Endothelial cell of umbilical vein (primary cell): ENCODE data around the gene AAGAB. TPM values are rescaled to one million over a fixed set of nuclear protein-coding genes. Genes with fewer than 3 reads are reported as not detected.

Experiments
- BruUV-seq: library from RNA; stranded (reverse); fragments of 400-500 nt; replicated peaks from 2 replicates; lab custom pipeline; 2021; lab: Mats Ljungman, UMichigan
- CTCF ChIA-PET: fragments of 300-600, 350-600 bp; sonication (Branson Sonifier 250); formaldehyde crosslinking; loops from one replicate; lab custom pipeline; 2021; ENCODE audit warnings: antibody characterized with exemption, inconsistent platforms; lab: Charles Lee
- POLR2A ChIA-PET: fragments of 300-600, 350-600 bp; sonication (Branson Sonifier 250); formaldehyde crosslinking; loops from one replicate; lab custom pipeline; 2021; ENCODE audit warnings: antibody characterized with exemption, inconsistent platforms; lab: Charles Lee
- DNase-seq: peaks from one replicate; pipeline ENCODE4 v3.0.0-alpha.2; 2011; ENCODE audit warnings: low read depth, low spot score
- FAIRE-seq: peaks from 2 replicates; lab custom pipeline; 2011; peaks lifted over from hg19 to GRCh38; lab: Jason Lieb, UNC
- H2AFZ ChIP-seq: 2 replicates; pipeline ENCODE4 v1.6.0; 2012; ENCODE audit warnings: low read depth, low read length, control low read depth, inconsistent platforms
- H3K27ac ChIP-seq: 2 replicates; pipeline ENCODE4 v1.5.1; 2011; ENCODE audit warnings: low read depth, mild to moderate bottlenecking, control low read depth, low read length, moderate library complexity; ENCODE audit not compliant: insufficient read depth
- H3K27me3 ChIP-seq, 2 experiments: 2 replicates each; pipeline versions ENCODE4 v1.6.0 to v1.6.1; 2011; ENCODE audit warnings: low read length in 2 of 2, mixed read lengths in 1 of 2; ENCODE audit not compliant: control insufficient read depth in 2 of 2, insufficient read depth in 2 of 2
- H3K36me3 ChIP-seq, 2 experiments: 2 replicates in 1 of 2; 3 replicates in 1 of 2; pipeline ENCODE4 v1.5.1; 2011; ENCODE audit warnings: low read length in 2 of 2, mild to moderate bottlenecking in 1 of 2, moderate library complexity in 1 of 2; ENCODE audit not compliant: control insufficient read depth in 2 of 2, insufficient read depth in 2 of 2; ENCODE audit errors: extremely low read depth in 1 of 2
- H3K4me1 ChIP-seq: 3 replicates; pipeline ENCODE4 v1.5.1; 2011; ENCODE audit warnings: mild to moderate bottlenecking, low read length; ENCODE audit not compliant: control insufficient read depth, insufficient read depth; ENCODE audit errors: extremely low read depth
- H3K4me2 ChIP-seq: 2 replicates; pipeline ENCODE4 v1.6.1; 2011; ENCODE audit warnings: low read length, control low read depth, mixed read lengths; ENCODE audit not compliant: insufficient read depth
- H3K4me3 ChIP-seq, 3 experiments: fragments of 200-600 bp in 1 of 3; sonication (generic), shearing (Covaris generic) in 1 of 3; replicated peaks in 1 of 3; 2 replicates each; pipeline ENCODE4 v1.5.1; 2011 to 2016; ENCODE audit warnings: control low read depth in 3 of 3, low read length in 3 of 3, mild to moderate bottlenecking in 2 of 3, inconsistent platforms in 1 of 3, low read depth in 1 of 3, moderate library complexity in 1 of 3; ENCODE audit not compliant: insufficient read depth in 1 of 3
- H3K79me2 ChIP-seq: 2 replicates; pipeline ENCODE4 v1.6.0; 2012; ENCODE audit warnings: low read length, inconsistent platforms; ENCODE audit not compliant: control insufficient read depth, insufficient read depth
- H3K9ac ChIP-seq: replicated peaks from 2 replicates; pipeline ENCODE3; 2011; ENCODE audit warnings: low read length, control low read depth; ENCODE audit not compliant: insufficient read depth; ENCODE audit errors: extremely low read depth
- H3K9me1 ChIP-seq: replicated peaks from 3 replicates; pipeline ENCODE4 v1.6.0; 2011; ENCODE audit warnings: mild to moderate bottlenecking, low read length; ENCODE audit not compliant: control insufficient read depth, insufficient read depth; ENCODE audit errors: extremely low read depth
- H3K9me3 ChIP-seq: replicated peaks from 2 replicates; pipeline ENCODE4 v1.5.1; 2012; ENCODE audit warnings: low read length, inconsistent platforms; ENCODE audit not compliant: control insufficient read depth, insufficient read depth
- H4K20me1 ChIP-seq: replicated peaks from 2 replicates; pipeline ENCODE3; 2011; ENCODE audit warnings: mild to moderate bottlenecking, low read length; ENCODE audit not compliant: control insufficient read depth, insufficient read depth; ENCODE audit errors: extremely low read depth
- CTCF ChIP-seq, 2 donors: IDR thresholded peaks; 1 replicate in 1 of 2; 2 replicates in 1 of 2; pipeline ENCODE4 v1.5.1; 2011; ENCODE audit warnings: low read length in 2 of 2, mild to moderate bottlenecking in 2 of 2, moderate library complexity in 2 of 2, control low read depth in 1 of 2, inconsistent platforms in 1 of 2, low read depth in 1 of 2; ENCODE audit not compliant: insufficient read depth in 1 of 2; ENCODE audit errors: extremely low read depth in 1 of 2
- EZH2 ChIP-seq: IDR thresholded peaks from 2 replicates; pipeline ENCODE4 v1.6.1; 2012; ENCODE audit warnings: borderline replicate concordance, low read depth, mild to moderate bottlenecking, moderate library complexity, low read length, inconsistent platforms; ENCODE audit not compliant: severe bottlenecking
- FOS ChIP-seq: IDR thresholded peaks from 2 replicates; pipeline ENCODE4 v1.6.1; 2011; ENCODE audit warnings: mild to moderate bottlenecking, low read length, moderate library complexity, borderline replicate concordance; ENCODE audit not compliant: insufficient read depth
- GATA2 ChIP-seq: IDR thresholded peaks from 2 replicates; pipeline ENCODE4 v1.7.0; 2011; ENCODE audit warnings: low read depth, mild to moderate bottlenecking, moderate library complexity, mixed read lengths, low read length; ENCODE audit not compliant: insufficient read length, insufficient read depth
- JUN ChIP-seq: IDR thresholded peaks from 2 replicates; pipeline ENCODE4 v1.6.1; 2011; ENCODE audit warnings: borderline replicate concordance, low read depth; ENCODE audit not compliant: insufficient read length, insufficient read depth
- MYC ChIP-seq: IDR thresholded peaks from one replicate; pipeline ENCODE4 v1.6.1; 2011; ENCODE audit warnings: mild to moderate bottlenecking, low read depth, low read length
- POLR2A ChIP-seq: IDR thresholded peaks from 2 replicates; pipeline ENCODE4 v1.6.1; 2012; ENCODE audit warnings: low read depth, mild to moderate bottlenecking, control low read depth, low read length
- POLR2AphosphoS5 ChIP-seq: IDR thresholded peaks from 2 replicates; pipeline ENCODE4 v1.6.1; 2012; ENCODE audit warnings: low read depth, mild to moderate bottlenecking, control low read depth, low read length, moderate library complexity; ENCODE audit not compliant: insufficient read depth
- dilution Hi-C: fragments of 300-500 bp; cut with MboI; formaldehyde crosslinking; loops from one replicate; pipeline ENCODE4 v1.15.0; 2019; ENCODE audit warnings: low sequenced_read_pairs; ENCODE audit not compliant: extremely low pct_ligation_motif_present
- intact Hi-C: fragments of 100-400 bp; cut with micrococcal nuclease; formaldehyde crosslinking; loops from one replicate; pipeline ENCODE4 v1.10.0; 2022
- polyA plus RNA-seq, 4 experiments: library from polyadenylated mRNA; depleted of rRNA in 3 of 4; stranded (reverse) in 3 of 4; unstranded in 1 of 4; fragments of >200 nt; gene quantifications; 2 replicates each; pipeline versions ENCODE4 v1.2.1 to v1.2.3, GENCODE V29; 2011 to 2012; ENCODE audit warnings: missing spikeins in 1 of 4
- total RNA-seq: library from RNA; stranded (reverse); gene quantifications from 2 replicates; pipeline ENCODE4 v1.2.3, GENCODE V29; 2021
- TF ChIP-seq, protein P1 (sequence below): IDR thresholded peaks from 2 replicates; pipeline ENCODE4 v1.6.1; 2011; ENCODE audit not compliant: insufficient read depth, insufficient read length

The AAGAB gene
- total and polyA plus RNA-seq, 2 donors (not counting 3 experiments of a cell fraction or from before 2014, with no cell fraction given) = 21.2 to 42.6 TPM

DNA sequence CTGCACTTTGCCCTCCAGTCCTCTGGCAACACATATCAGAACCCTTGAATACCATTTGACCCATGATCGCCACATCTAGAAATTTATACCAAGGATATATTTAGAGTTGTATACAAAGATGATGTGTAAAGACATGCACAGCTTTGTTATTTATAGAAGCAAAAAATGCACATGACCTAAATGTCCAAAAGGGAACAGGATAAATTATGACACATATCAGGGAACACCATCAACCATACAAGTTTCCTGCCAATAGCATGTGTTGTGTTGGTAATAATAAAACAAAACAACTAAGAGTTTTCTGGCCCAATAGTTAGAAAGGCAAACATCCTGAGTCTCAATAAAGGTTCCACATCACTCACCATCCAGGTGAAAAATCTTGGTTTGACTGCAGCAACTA is 51.5 kb downstream of the AAGAB start:
- Histone ChIP-seq H3K27ac (no peak overlapping the region), H3K27me3 (no peaks in the 10 kb centered on the region), H3K4me1 (peaks cover 20% of the 10 kb centered on the region), H4K20me1 (no peaks in the 10 kb centered on the region), H3K79me2 (no peaks in the 10 kb centered on the region), H3K9me3 (no peaks in the 10 kb centered on the region), H3K4me2 (no peak overlapping the region), H2AFZ (no peak overlapping the region), H3K36me3 (no peaks in the 10 kb centered on the region), H3K9ac (no peak overlapping the region), H3K9me1 (no peaks in the 10 kb centered on the region), H3K4me3 (no peak overlapping the region)
- TF ChIP-seq JUN (peak; percentile 37), GATA2 (peak; percentile 20)
- TF ChIP-seq, protein P1, sequence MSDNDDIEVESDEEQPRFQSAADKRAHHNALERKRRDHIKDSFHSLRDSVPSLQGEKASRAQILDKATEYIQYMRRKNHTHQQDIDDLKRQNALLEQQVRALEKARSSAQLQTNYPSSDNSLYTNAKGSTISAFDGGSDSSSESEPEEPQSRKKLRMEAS = no peak
- FAIRE-seq (no peak), DNase-seq (peak; percentile 49)
- POLR2A ChIA-PET = no interaction called here
- BruUV-seq = no TSS peak
- intact Hi-C loops = no loop called here
- CTCF ChIA-PET = interaction anchor here (1.4 to 1.9 kb wide), 4 partner anchors 73 to 256 kb away, joined by 3 to 4 read pairs (median 4); no protein-coding TSS in a partner anchor
- dilution Hi-C loops = no loop called here

- Histone ChIP-seq H3K4me3 (no peak overlapping the region), H3K9me3 (no peaks in the 10 kb centered on the region), H3K36me3 (no peaks in the 10 kb centered on the region), H3K9ac (no peak overlapping the region), H3K27ac (no peak overlapping the region), H3K4me2 (no peak overlapping the region), H3K27me3 (no peaks in the 10 kb centered on the region), H4K20me1 (no peaks in the 10 kb centered on the region), H3K79me2 (no peaks in the 10 kb centered on the region), H2AFZ (no peak overlapping the region), H3K4me1 (peaks cover 20% of the 10 kb centered on the region), H3K9me1 (no peaks in the 10 kb centered on the region)
- POLR2A ChIA-PET = no interaction called here
- intact Hi-C loops (no loop called here), dilution Hi-C loops (no loop called here)
- DNase-seq = no peak
- TF ChIP-seq MYC (no peak), JUN (no peak), FOS (no peak), GATA2 (no peak), CTCF (IDR thresholded peaks at IDR 0.05; ENCODE audit: extremely low read depth in 1 of 2, insufficient read depth in 1 of 2, low read depth in 1 of 2, low read length in 2 of 2) (no peak), POLR2A (no peak), POLR2AphosphoS5 (no peak), EZH2 (no peak)
- TF ChIP-seq, protein P1 = no peak
- CTCF ChIA-PET = interaction anchor here (1.4 to 1.9 kb wide), 2 partner anchors 73 to 256 kb away, joined by 3 to 4 read pairs; no protein-coding TSS in a partner anchor
- TSS peak; percentile 72 for BruUV-seq
- FAIRE-seq = no peak
Observed at GRCh38 chr15:67202091-67202490, 52.4 kb downstream of the AAGAB start.
